Measurements from ENCODE around the gene MXRA7.
"Not testable (repeated sequence)": the region's sequence is repeated elsewhere in the genome, so short reads cannot be mapped to it uniquely, and the experiment has no call there.

Gene MXRA7

GRCh38 chr17:76710863-76711611, at the start of gene MXRA7:
Gene MXRA7 (minus strand): TSS chr17:76710965. CDS start chr17:76710946, 19 bp downstream.
- no peak for DNase-seq

- no peak for DNase-seq
These were observed 47.8 kb upstream of the MXRA7 start for GRCh38 chr17:76758570-76758969.

GRCh38 chr17:76757256-76757655, 46.5 kb upstream of the MXRA7 start:
- no peak for DNase-seq

GRCh38 chr17:76755285-76755684, 44.5 kb upstream of the MXRA7 start:
- no peak for DNase-seq

GRCh38 chr17:76753061-76753961, 42.5 kb upstream of the MXRA7 start:
- DNase-seq = no peak

- DNase-seq = no peak
These were observed 41.2 kb upstream of the MXRA7 start for GRCh38 chr17:76752006-76752405.

- no peak for DNase-seq
These were observed 40.7 kb upstream of the MXRA7 start for GRCh38 chr17:76751416-76751993.

- DNase-seq = no peak
These were observed 37.9 kb upstream of the MXRA7 start for GRCh38 chr17:76748657-76749056.

- no peak for DNase-seq
These were observed 37.1 kb upstream of the MXRA7 start for GRCh38 chr17:76747716-76748363.

GRCh38 chr17:76745785-76746184, 35.0 kb upstream of the MXRA7 start:
- DNase-seq = not testable (repeated sequence)

- DNase-seq = no peak
These were observed 34.0 kb upstream of the MXRA7 start for GRCh38 chr17:76744747-76745146.

- DNase-seq = no peak
These were observed 32.2 kb upstream of the MXRA7 start for GRCh38 chr17:76742958-76743357.

- no peak for DNase-seq
These were observed 29.8 kb upstream of the MXRA7 start for GRCh38 chr17:76740329-76741118.

- not testable (repeated sequence) for DNase-seq
These were observed 28.9 kb upstream of the MXRA7 start for GRCh38 chr17:76739568-76740115.

GRCh38 chr17:76738468-76738850, 27.7 kb upstream of the MXRA7 start:
- DNase-seq = no peak

- peak; percentile 69 for DNase-seq
These were observed 27.1 kb upstream of the MXRA7 start, which contains the start of gene MFSD11 for GRCh38 chr17:76737676-76738467. Gene MFSD11 (plus strand): TSS chr17:76738119. CDS start chr17:76738353, 234 bp downstream.

GRCh38 chr17:76737082-76737675, 26.4 kb upstream of the MXRA7 start, which contains the start of gene SRSF2:
Gene SRSF2 (minus strand): TSS chr17:76737331. CDS start chr17:76737160, 171 bp downstream.
- DNase-seq = peak; percentile 90

- peak; percentile 6 for DNase-seq
These were observed 25.8 kb upstream of the MXRA7 start for GRCh38 chr17:76736349-76737081.

GRCh38 chr17:76735586-76736348, 25.0 kb upstream of the MXRA7 start:
- no peak for DNase-seq

All from NCI-H748 treated with DMSO at 0.1 percent for 48 hours (cell line).